Activated CD8-positive, alpha-beta memory T cell treated with anti-CD3 and anti-CD28 coated beads, Interleukin-2, amount 10 ng/mL, durations not matched to agents 7 days and 5 days (primary cell): ENCODE measurements around the gene TMEM39A. TPM values are rescaled to one million over a fixed set of nuclear protein-coding genes. Genes with fewer than 3 reads are reported as not detected.

Source experiments
- ATAC-seq: fragments of 150-1000 bp; cut with Tn5 transposase; one replicate; pipeline ENCODE4 v1.10.0; 2021; ENCODE audit warnings: moderate library complexity
- CTCF ChIA-PET: fragments of 350-600 bp; sonication (Branson Sonifier 250); formaldehyde crosslinking; loops from one replicate; lab custom pipeline; 2021; ENCODE audit warnings: antibody characterized with exemption; lab: Charles Lee
- DNase-seq: peaks from one replicate; pipeline ENCODE4 v3.0.0-alpha.2; 2020
- H3K27ac Mint-ChIP-seq: one replicate; pipeline ENCODE4 v1.8.0; 2021; ENCODE audit warnings: mild to moderate bottlenecking, mixed read lengths
- H3K27me3 Mint-ChIP-seq: one replicate; pipeline ENCODE4 v1.8.0; 2021; ENCODE audit warnings: mixed read lengths
- H3K36me3 Mint-ChIP-seq: one replicate; pipeline ENCODE4 v1.8.0; 2021; ENCODE audit warnings: mild to moderate bottlenecking, mixed read lengths
- H3K4me1 Mint-ChIP-seq: one replicate; pipeline ENCODE4 v1.8.0; 2021; ENCODE audit warnings: mixed read lengths
- H3K4me3 Mint-ChIP-seq: one replicate; pipeline ENCODE4 v1.8.0; 2021; ENCODE audit warnings: mild to moderate bottlenecking, moderate library complexity, mixed read lengths
- H3K9me3 Mint-ChIP-seq: one replicate; pipeline ENCODE4 v1.8.0; 2022; ENCODE audit warnings: low read depth, mixed read lengths
- total RNA-seq, 2 experiments: library from RNA; stranded (reverse); gene quantifications; one replicate each; pipeline ENCODE4 v1.2.3, GENCODE V29; 2021

The TMEM39A gene
- total RNA-seq, 2 experiments from 2014 or later, result 35.2 to 42.6 TPM

- Mint-ChIP-seq H3K36me3 (peaks cover 45% of the 10 kb centered on the region), H3K27me3 (no peaks in the 10 kb centered on the region), H3K4me3 (no peak overlapping the region), H3K9me3 (no peaks in the 10 kb centered on the region), H3K4me1 (peaks cover 2% of the 10 kb centered on the region), H3K27ac (peak overlapping the region; percentile 54)
- no peak for ATAC-seq
- no peak for DNase-seq
- CTCF ChIA-PET, result interaction anchor here (1.2 kb wide), 1 partner anchor 191 kb away, joined by 4 read pairs; no protein-coding TSS in a partner anchor
Measured at GRCh38 chr3:119490153-119490552, 26.7 kb upstream of the TMEM39A start.

- Mint-ChIP-seq H3K4me3 (no peak overlapping the region), H3K36me3 (peaks cover 33% of the 10 kb centered on the region), H3K4me1 (peaks cover 2% of the 10 kb centered on the region), H3K27me3 (no peaks in the 10 kb centered on the region), H3K9me3 (no peaks in the 10 kb centered on the region), H3K27ac (no peak overlapping the region)
- no peak for ATAC-seq
- CTCF ChIA-PET, result interaction anchor here (0.9 kb wide), 1 partner anchor 18 kb away, joined by 3 read pairs; no protein-coding TSS in a partner anchor
- DNase-seq, result no peak
Measured at GRCh38 chr3:119485563-119485962, 22.1 kb upstream of the TMEM39A start.

- CTCF ChIA-PET, result no interaction called here
- no peaks in the 10 kb centered on the region for H3K4me1 Mint-ChIP-seq
- DNase-seq (no peak), ATAC-seq (no peak)
- no peak overlapping the region for H3K4me3 Mint-ChIP-seq
- H3K27ac Mint-ChIP-seq, result no peak overlapping the region
- no peaks in the 10 kb centered on the region for H3K9me3 Mint-ChIP-seq
- peaks cover 35% of the 10 kb centered on the region for H3K36me3 Mint-ChIP-seq
- no peaks in the 10 kb centered on the region for H3K27me3 Mint-ChIP-seq
Measured at GRCh38 chr3:119483101-119483500, 19.7 kb upstream of the TMEM39A start.

- no peaks in the 10 kb centered on the region for H3K4me1 Mint-ChIP-seq
- ATAC-seq, result no peak
- no peak for DNase-seq
- CTCF ChIA-PET, result no interaction called here
- no peaks in the 10 kb centered on the region for H3K9me3 Mint-ChIP-seq
- peaks cover 32% of the 10 kb centered on the region for H3K36me3 Mint-ChIP-seq
- no peak overlapping the region for H3K4me3 Mint-ChIP-seq
- no peak overlapping the region for H3K27ac Mint-ChIP-seq
- H3K27me3 Mint-ChIP-seq, result no peaks in the 10 kb centered on the region
Measured at GRCh38 chr3:119481079-119481478, 17.7 kb upstream of the TMEM39A start.

GRCh38 chr3:119470866-119471265, 7.5 kb upstream of the TMEM39A start:
- Mint-ChIP-seq H3K4me3 (no peak overlapping the region), H3K27me3 (no peaks in the 10 kb centered on the region), H3K27ac (no peak overlapping the region), H3K4me1 (peaks cover 41% of the 10 kb centered on the region), H3K9me3 (no peaks in the 10 kb centered on the region), H3K36me3 (peaks cover 16% of the 10 kb centered on the region)
- no peak for ATAC-seq
- CTCF ChIA-PET, result no interaction called here
- DNase-seq, result no peak

GRCh38 chr3:119469418-119470189, 6.2 kb upstream of the TMEM39A start:
- peaks cover 13% of the 10 kb centered on the region for H3K36me3 Mint-ChIP-seq
- no peak for DNase-seq
- H3K9me3 Mint-ChIP-seq, result no peaks in the 10 kb centered on the region
- H3K4me3 Mint-ChIP-seq, result peak overlapping the region; percentile 90
- ATAC-seq, result no peak
- peak overlapping the region; percentile 92 for H3K27ac Mint-ChIP-seq
- peaks cover 47% of the 10 kb centered on the region for H3K4me1 Mint-ChIP-seq
- H3K27me3 Mint-ChIP-seq, result no peaks in the 10 kb centered on the region
- CTCF ChIA-PET, result interaction anchor here (0.7 to 1.9 kb wide), 4 partner anchors 25 to 39 kb away, joined by 3 to 6 read pairs (median 4); partner anchors contain the start of gene TIMMDC1

GRCh38 chr3:119468041-119468440, 4.6 kb upstream of the TMEM39A start:
- Mint-ChIP-seq H3K4me1 (peaks cover 55% of the 10 kb centered on the region), H3K27ac (peak overlapping the region; percentile 92), H3K9me3 (no peaks in the 10 kb centered on the region), H3K4me3 (peak overlapping the region; percentile 90), H3K27me3 (peaks cover 2% of the 10 kb centered on the region), H3K36me3 (peaks cover 18% of the 10 kb centered on the region)
- CTCF ChIA-PET, result interaction anchor here (0.9 to 1.9 kb wide), 4 partner anchors 17 to 176 kb away, joined by 3 to 6 read pairs (median 3); no protein-coding TSS in a partner anchor
- DNase-seq (no peak), ATAC-seq (no peak)

GRCh38 chr3:119457246-119457645, 6.2 kb downstream of the TMEM39A start:
- Mint-ChIP-seq H3K27ac (no peak overlapping the region), H3K27me3 (no peaks in the 10 kb centered on the region), H3K4me3 (no peak overlapping the region), H3K36me3 (peaks cover 61% of the 10 kb centered on the region), H3K4me1 (peaks cover 26% of the 10 kb centered on the region), H3K9me3 (no peaks in the 10 kb centered on the region)
- ATAC-seq, result no peak
- DNase-seq, result no peak
- CTCF ChIA-PET, result no interaction called here

- peaks cover 18% of the 10 kb centered on the region for H3K4me1 Mint-ChIP-seq
- H3K36me3 Mint-ChIP-seq, result peaks cover 60% of the 10 kb centered on the region
- ATAC-seq, result no peak
- H3K9me3 Mint-ChIP-seq, result no peaks in the 10 kb centered on the region
- no peaks in the 10 kb centered on the region for H3K27me3 Mint-ChIP-seq
- DNase-seq, result no peak
- CTCF ChIA-PET, result no interaction called here
- no peak overlapping the region for H3K4me3 Mint-ChIP-seq
- H3K27ac Mint-ChIP-seq, result no peak overlapping the region
Measured at GRCh38 chr3:119456469-119456868, 6.9 kb downstream of the TMEM39A start.

- DNase-seq (no peak), ATAC-seq (no peak)
- Mint-ChIP-seq H3K4me1 (peaks cover 7% of the 10 kb centered on the region), H3K4me3 (no peak overlapping the region), H3K9me3 (no peaks in the 10 kb centered on the region), H3K36me3 (peaks cover 53% of the 10 kb centered on the region), H3K27me3 (no peaks in the 10 kb centered on the region), H3K27ac (no peak overlapping the region)
- CTCF ChIA-PET, result no interaction called here
Measured at GRCh38 chr3:119453822-119454221, 9.6 kb downstream of the TMEM39A start.

- Mint-ChIP-seq H3K4me3 (no peak overlapping the region), H3K9me3 (peaks cover 2% of the 10 kb centered on the region), H3K27ac (no peak overlapping the region), H3K27me3 (no peaks in the 10 kb centered on the region), H3K36me3 (peaks cover 67% of the 10 kb centered on the region), H3K4me1 (peaks cover 12% of the 10 kb centered on the region)
- no peak for ATAC-seq
- CTCF ChIA-PET, result no interaction called here
- no peak for DNase-seq
Measured at GRCh38 chr3:119444590-119444989, 18.8 kb downstream of the TMEM39A start.

- peaks cover 12% of the 10 kb centered on the region for H3K4me1 Mint-ChIP-seq
- no peak overlapping the region for H3K27ac Mint-ChIP-seq
- no peaks in the 10 kb centered on the region for H3K27me3 Mint-ChIP-seq
- H3K4me3 Mint-ChIP-seq, result no peak overlapping the region
- CTCF ChIA-PET, result no interaction called here
- H3K36me3 Mint-ChIP-seq, result peaks cover 71% of the 10 kb centered on the region
- H3K9me3 Mint-ChIP-seq, result peaks cover 2% of the 10 kb centered on the region
- DNase-seq, result no peak
- ATAC-seq, result no peak
Measured at GRCh38 chr3:119443179-119443578, 20.2 kb downstream of the TMEM39A start.

- Mint-ChIP-seq H3K4me1 (peaks cover 4% of the 10 kb centered on the region), H3K36me3 (peaks cover 77% of the 10 kb centered on the region), H3K27ac (no peak overlapping the region), H3K9me3 (no peaks in the 10 kb centered on the region), H3K27me3 (no peaks in the 10 kb centered on the region), H3K4me3 (no peak overlapping the region)
- CTCF ChIA-PET, result interaction anchor here (0.8 to 1.1 kb wide), 2 partner anchors 10 to 196 kb away, joined by 3 read pairs; no protein-coding TSS in a partner anchor
- no peak for DNase-seq
- ATAC-seq, result no peak
Measured at GRCh38 chr3:119437691-119438258, 25.6 kb downstream of the TMEM39A start.

- DNase-seq (no peak), ATAC-seq (no peak)
- CTCF ChIA-PET, result interaction anchor here (0.7 kb wide), 1 partner anchor 254 kb away, joined by 3 read pairs; no protein-coding TSS in a partner anchor
- peaks cover 4% of the 10 kb centered on the region for H3K4me1 Mint-ChIP-seq
- no peaks in the 10 kb centered on the region for H3K27me3 Mint-ChIP-seq
- peaks cover under 1% of the 10 kb centered on the region for H3K9me3 Mint-ChIP-seq
- H3K36me3 Mint-ChIP-seq, result peaks cover 73% of the 10 kb centered on the region
- H3K4me3 Mint-ChIP-seq, result no peak overlapping the region
- no peak overlapping the region for H3K27ac Mint-ChIP-seq
Measured at GRCh38 chr3:119436977-119437376, 26.4 kb downstream of the TMEM39A start.
